WTC11 (cell line): Measurements from ENCODE around the gene SAE1. TPM values are rescaled to one million over a fixed set of nuclear protein-coding genes. Genes with fewer than 3 reads are reported as not detected.

Experiments
- ATAC-seq: fragments of 200-7000 bp; cut with Tn5 transposase; 2 replicates; pipeline ENCODE4 v1.10.0; 2021; ENCODE audit warnings: mild to moderate bottlenecking, moderate library complexity
- CTCF ChIA-PET: fragments of 300-600 bp; sonication (Branson Sonifier 250); formaldehyde crosslinking; loops from one replicate; lab custom pipeline; 2021; ENCODE audit warnings: antibody characterized with exemption; lab: Charles Lee
- POLR2A ChIA-PET: fragments of 350-600 bp; sonication (Branson Sonifier 250); formaldehyde crosslinking; loops from one replicate; lab custom pipeline; 2021; ENCODE audit warnings: antibody characterized with exemption; lab: Charles Lee
- DNase-seq: peaks from one replicate; pipeline ENCODE4 v3.0.0; 2021; ENCODE audit warnings: low spot score
- H3K27ac Mint-ChIP-seq: 2 replicates; pipeline ENCODE4 v1.8.0; 2021; ENCODE audit warnings: mixed read lengths
- H3K27me3 Mint-ChIP-seq: 2 replicates; pipeline ENCODE4 v1.8.0; 2021; ENCODE audit warnings: low read depth, mild to moderate bottlenecking, moderate library complexity, mixed read lengths
- H3K36me3 Mint-ChIP-seq: 2 replicates; pipeline ENCODE4 v1.8.0; 2021; ENCODE audit warnings: mixed read lengths
- H3K4me1 Mint-ChIP-seq: 2 replicates; pipeline ENCODE4 v1.8.0; 2022; ENCODE audit warnings: mixed read lengths
- H3K4me3 Mint-ChIP-seq: 2 replicates; pipeline ENCODE4 v1.8.0; 2021; ENCODE audit warnings: mild to moderate bottlenecking, moderate library complexity, mixed read lengths
- H3K9me3 Mint-ChIP-seq: 2 replicates; pipeline ENCODE4 v1.8.0; 2021; ENCODE audit warnings: mixed read lengths
- AFF4 ChIP-seq: sonication (generic); formaldehyde crosslinking; IDR thresholded peaks from 2 replicates; pipeline ENCODE4 v1.8.1; 2023; ENCODE audit warnings: mild to moderate bottlenecking, missing genetic modification reagents, borderline replicate concordance
- CDX4 ChIP-seq: fragments of 250-450 bp; sonication (Bioruptor Pico); IDR thresholded peaks from 2 replicates; pipeline ENCODE4 v1.9.0; 2021; ENCODE audit warnings: moderate library complexity, mild to moderate bottlenecking, inconsistent platforms, borderline replicate concordance
- FOXP1 ChIP-seq: sonication (generic); formaldehyde crosslinking; IDR thresholded peaks from 2 replicates; pipeline ENCODE4 v1.8.0; 2022; ENCODE audit warnings: missing genetic modification reagents, mild to moderate bottlenecking, moderate library complexity, borderline replicate concordance
- GTF2I ChIP-seq: fragments of 250-450 bp; sonication (Bioruptor Pico); conservative IDR thresholded peaks from 2 replicates; pipeline ENCODE4 v1.4.0; 2021; ENCODE audit warnings: mild to moderate bottlenecking
- PRDM15 ChIP-seq: sonication (generic); formaldehyde crosslinking; IDR thresholded peaks from 2 replicates; pipeline ENCODE4 v1.8.0; 2022; ENCODE audit warnings: missing genetic modification reagents
- PREB ChIP-seq: sonication (generic); formaldehyde crosslinking; IDR thresholded peaks from 2 replicates; pipeline ENCODE4 v1.8.1; 2022; ENCODE audit warnings: mild to moderate bottlenecking, missing genetic modification reagents, moderate library complexity, borderline replicate concordance
- SMAD4 ChIP-seq: sonication (generic); formaldehyde crosslinking; IDR thresholded peaks from 2 replicates; pipeline ENCODE4 v1.8.0; 2022; ENCODE audit warnings: mild to moderate bottlenecking, missing genetic modification reagents
- SOX15 ChIP-seq: fragments of 250-450 bp; sonication (Bioruptor Pico); IDR thresholded peaks from 2 replicates; pipeline ENCODE4 v1.9.0; 2021; ENCODE audit warnings: mild to moderate bottlenecking
- TEAD4 ChIP-seq: sonication (generic); formaldehyde crosslinking; IDR thresholded peaks from 2 replicates; pipeline ENCODE4 v1.8.0; 2022; ENCODE audit warnings: mild to moderate bottlenecking, missing genetic modification reagents
- USF1 ChIP-seq: sonication (generic); formaldehyde crosslinking; IDR thresholded peaks from 2 replicates; pipeline ENCODE4 v1.8.0; 2022; ENCODE audit warnings: mild to moderate bottlenecking, missing genetic modification reagents
- ZMAT4 ChIP-seq: fragments of 250-450 bp; sonication (Bioruptor Pico); IDR thresholded peaks from 2 replicates; pipeline ENCODE4 v1.9.0; 2021; ENCODE audit warnings: mild to moderate bottlenecking
- ZNF263 ChIP-seq: sonication (generic); formaldehyde crosslinking; IDR thresholded peaks from 2 replicates; pipeline ENCODE4 v1.8.1; 2022; ENCODE audit warnings: low read depth, mild to moderate bottlenecking, moderate library complexity, missing genetic modification reagents
- ZNF281 ChIP-seq: sonication (generic); formaldehyde crosslinking; IDR thresholded peaks from 2 replicates; pipeline ENCODE4 v1.8.0; 2023; ENCODE audit warnings: mild to moderate bottlenecking, missing genetic modification reagents
- ZNF317 ChIP-seq: sonication (generic); formaldehyde crosslinking; IDR thresholded peaks from 2 replicates; pipeline ENCODE4 v1.8.1; 2023; ENCODE audit warnings: low read depth, mild to moderate bottlenecking, moderate library complexity, missing genetic modification reagents, borderline replicate concordance
- ZNF396 ChIP-seq: fragments of 250-450 bp; sonication (Bioruptor Pico); IDR thresholded peaks from 2 replicates; pipeline ENCODE4 v1.8.0; 2021; ENCODE audit warnings: mild to moderate bottlenecking, moderate library complexity, borderline replicate concordance
- ZNF532 ChIP-seq: fragments of 250-450 bp; sonication (Bioruptor Pico); IDR thresholded peaks from 2 replicates; pipeline ENCODE4 v1.9.0; 2021; ENCODE audit warnings: mild to moderate bottlenecking, borderline replicate concordance
- total RNA-seq: library from RNA; stranded (reverse); gene quantifications from 3 replicates; pipeline ENCODE4 v1.2.3, GENCODE V29; 2021

Gene SAE1
- total RNA-seq, 1 experiment from 2014 or later = 224 TPM

- no peak for TF ChIP-seq ZNF532
- TF ChIP-seq TEAD4 (CRISPR knock-in tag) = no peak
- TF ChIP-seq GTF2I (CRISPR knock-in tag) = no peak
- no peak for TF ChIP-seq AFF4 (CRISPR knock-in tag)
Measured at GRCh38 chr19:47093254-47093653, 37.4 kb upstream of the SAE1 start (continued).

- CTCF ChIA-PET = interaction anchor here (1.1 kb wide), 1 partner anchor 14 kb away, joined by 6 read pairs; no protein-coding TSS in a partner anchor
- ATAC-seq (no peak), DNase-seq (no peak)
- Mint-ChIP-seq H3K36me3 (peaks cover 44% of the 10 kb centered on the region), H3K9me3 (no peaks in the 10 kb centered on the region), H3K27me3 (no peaks in the 10 kb centered on the region), H3K27ac (peak overlapping the region; percentile 45; the same call in 1 of the 2 replicates), H3K4me3 (no peak overlapping the region), H3K4me1 (peaks cover 34% of the 10 kb centered on the region)
- TF ChIP-seq FOXP1 (CRISPR knock-in tag) = no peak
- no peak for TF ChIP-seq TEAD4 (CRISPR knock-in tag)
- TF ChIP-seq ZMAT4 (CRISPR knock-in tag) = no peak
- TF ChIP-seq CDX4 (CRISPR knock-in tag) = no peak
- TF ChIP-seq ZNF263 (CRISPR knock-in tag) = no peak
- no peak for TF ChIP-seq ZNF281
- TF ChIP-seq ZNF317 (CRISPR knock-in tag) = no peak
- no peak for TF ChIP-seq SOX15
- no peak for TF ChIP-seq USF1 (CRISPR knock-in tag)
- no peak for TF ChIP-seq ZNF396 (CRISPR knock-in tag)
- TF ChIP-seq PREB = no peak
- no peak for TF ChIP-seq SMAD4
- no peak for TF ChIP-seq PRDM15 (CRISPR knock-in tag)
- POLR2A ChIA-PET = no interaction called here
Measured at GRCh38 chr19:47093841-47094240, 36.8 kb upstream of the SAE1 start.
